ENCODE measurements around the gene SLC9A9. TPM values are rescaled to one million over a fixed set of nuclear protein-coding genes. Genes with fewer than 3 reads are reported as not detected.

Gene SLC9A9
- total and polyA plus RNA-seq, 10 donors = 10.8 to 58.2 (median 44.7) TPM

DNA sequence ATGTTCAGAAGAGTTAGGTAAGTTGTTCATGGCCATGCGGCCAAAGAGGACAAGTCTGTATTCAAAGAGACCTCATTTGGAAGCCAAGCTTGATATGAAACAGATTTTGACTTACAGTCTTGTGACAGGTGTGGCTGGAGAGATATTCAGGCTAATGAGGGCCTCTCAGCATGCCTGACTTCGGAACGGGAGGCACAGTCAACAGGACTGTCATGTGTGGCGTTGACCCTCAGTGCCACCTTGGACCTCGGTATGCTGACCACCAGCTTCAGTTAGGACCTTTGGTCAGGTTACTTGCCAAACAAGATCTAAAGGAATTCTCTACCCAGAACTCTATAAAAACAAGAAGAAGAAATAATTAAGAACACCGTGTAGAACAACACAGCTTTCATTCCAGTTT, 604.6 kb downstream of the SLC9A9 start:
- Histone ChIP-seq H3K9me3 (no peaks in the 10 kb centered on the region), H3K27me3 (replicated peaks in 1 of 7) (no peaks in the 10 kb centered on the region), H3K36me3 (no peaks in the 10 kb centered on the region), H3K27ac (no peak overlapping the region), H3K4me3 (no peak overlapping the region), H3K4me1 (no peaks in the 10 kb centered on the region)
- TF ChIP-seq POLR2AphosphoS5 (IDR thresholded peaks at IDR 0.05) (no peak), POLR2A (IDR thresholded peaks at IDR 0.05) (no peak)
- intact Hi-C loops (cut with DNase I; ENCODE audit: low total_unique reads) = no loop called here
- 94 to 97% (median 96%) methylated on average over 6 of the region's 6 CpGs for WGBS, 5 donors
- DNase-seq = no peak

DNA sequence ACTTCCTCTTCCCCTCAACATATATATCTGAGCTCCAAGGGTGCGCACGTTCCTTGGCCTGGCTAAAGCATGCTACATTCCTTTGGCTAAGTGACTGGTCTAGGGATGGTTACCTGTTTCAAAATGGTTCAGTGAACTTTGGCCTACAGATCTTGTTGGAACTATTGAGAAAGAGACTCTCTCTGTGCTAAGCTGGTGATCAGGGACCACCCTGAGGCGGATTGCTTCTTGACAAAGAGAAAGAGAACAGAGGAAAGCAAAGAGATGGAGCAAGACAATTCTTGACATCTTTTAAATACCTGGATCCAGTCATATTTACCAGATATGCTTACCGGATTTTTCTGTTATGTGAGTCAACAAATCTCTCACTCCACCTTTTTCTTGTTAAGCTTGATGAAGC, 605.6 kb downstream of the SLC9A9 start:
- DNase-seq = no peak
- intact Hi-C loops (cut with DNase I; ENCODE audit: low total_unique reads) = no loop called here
- TF ChIP-seq POLR2A (IDR thresholded peaks at IDR 0.05) (no peak), POLR2AphosphoS5 (IDR thresholded peaks at IDR 0.05) (no peak)
- TF ChIP-seq, protein P1, sequence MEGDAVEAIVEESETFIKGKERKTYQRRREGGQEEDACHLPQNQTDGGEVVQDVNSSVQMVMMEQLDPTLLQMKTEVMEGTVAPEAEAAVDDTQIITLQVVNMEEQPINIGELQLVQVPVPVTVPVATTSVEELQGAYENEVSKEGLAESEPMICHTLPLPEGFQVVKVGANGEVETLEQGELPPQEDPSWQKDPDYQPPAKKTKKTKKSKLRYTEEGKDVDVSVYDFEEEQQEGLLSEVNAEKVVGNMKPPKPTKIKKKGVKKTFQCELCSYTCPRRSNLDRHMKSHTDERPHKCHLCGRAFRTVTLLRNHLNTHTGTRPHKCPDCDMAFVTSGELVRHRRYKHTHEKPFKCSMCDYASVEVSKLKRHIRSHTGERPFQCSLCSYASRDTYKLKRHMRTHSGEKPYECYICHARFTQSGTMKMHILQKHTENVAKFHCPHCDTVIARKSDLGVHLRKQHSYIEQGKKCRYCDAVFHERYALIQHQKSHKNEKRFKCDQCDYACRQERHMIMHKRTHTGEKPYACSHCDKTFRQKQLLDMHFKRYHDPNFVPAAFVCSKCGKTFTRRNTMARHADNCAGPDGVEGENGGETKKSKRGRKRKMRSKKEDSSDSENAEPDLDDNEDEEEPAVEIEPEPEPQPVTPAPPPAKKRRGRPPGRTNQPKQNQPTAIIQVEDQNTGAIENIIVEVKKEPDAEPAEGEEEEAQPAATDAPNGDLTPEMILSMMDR (IDR thresholded peaks at IDR 0.05 in 8 of 11, conservative IDR thresholded peaks at IDR 0.05 in 3 of 11) = no peak
- WGBS, 5 donors = 71 to 86% (median 73%) methylated on average over 4 of the region's 4 CpGs
- no peaks in the 10 kb centered on the region for H3K9me3 ChIP-seq
- H3K27me3 ChIP-seq (replicated peaks in 1 of 7) = no peaks in the 10 kb centered on the region
- H3K27ac ChIP-seq = no peak overlapping the region
- H3K4me1 ChIP-seq = no peaks in the 10 kb centered on the region
- H3K4me3 ChIP-seq = no peak overlapping the region
- no peaks in the 10 kb centered on the region for H3K36me3 ChIP-seq

DNA sequence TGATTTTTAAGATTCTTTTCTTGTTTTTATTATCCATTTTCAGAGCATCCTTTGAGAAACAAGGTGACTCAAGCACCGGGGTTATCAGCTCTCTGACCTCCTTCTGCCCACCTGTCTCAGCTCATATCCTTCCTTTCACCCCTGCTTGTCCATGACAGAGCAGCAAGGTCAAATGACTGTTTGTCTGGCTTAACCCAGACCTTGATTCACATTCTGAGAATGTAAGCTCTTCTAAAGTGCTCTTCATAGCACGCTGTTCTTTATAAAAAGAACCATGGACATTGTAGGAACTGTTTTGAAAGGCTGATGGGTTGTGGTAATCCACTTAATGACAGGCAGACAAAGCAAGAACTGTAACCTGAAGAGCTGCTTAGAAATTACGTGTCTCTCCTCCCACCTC, 606.2 kb downstream of the SLC9A9 start:
- Histone ChIP-seq H3K4me1 (peaks cover 0 to 4% (median 0%) of the 10 kb centered on the region in 6 donors), H3K4me3 (no peak overlapping the region), H3K27me3 (replicated peaks in 1 of 7) (no peaks in the 10 kb centered on the region), H3K9me3 (no peaks in the 10 kb centered on the region), H3K27ac (no peak overlapping the region), H3K36me3 (no peaks in the 10 kb centered on the region)
- no peak for DNase-seq
- TF ChIP-seq, protein P1 (IDR thresholded peaks at IDR 0.05 in 8 of 11, conservative IDR thresholded peaks at IDR 0.05 in 3 of 11) = no peak
- TF ChIP-seq POLR2AphosphoS5 (IDR thresholded peaks at IDR 0.05) (no peak), POLR2A (IDR thresholded peaks at IDR 0.05) (no peak)
- WGBS, 5 donors = 57 to 81% (median 61%) methylated on average over 3 of the region's 3 CpGs
- intact Hi-C loops (cut with DNase I; ENCODE audit: low total_unique reads) = no loop called here

DNA sequence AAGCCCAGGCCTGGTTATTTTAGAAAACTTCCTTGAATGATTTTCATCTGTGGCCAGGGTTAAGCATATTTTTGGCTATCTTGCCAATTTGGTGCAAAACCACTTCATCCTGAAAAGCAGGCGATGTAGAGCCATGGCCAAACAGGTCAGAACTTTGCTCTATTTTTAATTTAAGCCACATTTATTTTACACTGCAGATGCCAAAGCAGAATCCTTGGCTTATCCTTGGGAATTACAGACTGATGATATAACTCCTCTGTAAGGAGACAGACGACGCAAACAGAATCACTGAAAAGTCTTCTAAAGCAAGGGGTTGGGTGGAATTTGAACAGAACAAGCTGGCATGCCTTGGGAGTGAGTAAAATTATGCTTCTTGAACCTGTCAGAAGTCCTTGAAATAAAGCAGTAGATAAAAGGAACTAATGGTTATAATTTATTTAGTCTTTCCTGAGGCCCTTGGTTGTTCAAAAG, 606.8 kb downstream of the SLC9A9 start:
- 78 to 93% (median 88%) methylated on average over 3 of the region's 3 CpGs for WGBS, 5 donors
- DNase-seq = no peak
- intact Hi-C loops (cut with DNase I; ENCODE audit: low total_unique reads) = no loop called here
- H3K9me3 ChIP-seq = no peaks in the 10 kb centered on the region
- no peaks in the 10 kb centered on the region for H3K27me3 ChIP-seq (replicated peaks in 1 of 7)
- TF ChIP-seq POLR2AphosphoS5 (IDR thresholded peaks at IDR 0.05) = no peak
- TF ChIP-seq, protein P1 (IDR thresholded peaks at IDR 0.05 in 8 of 11, conservative IDR thresholded peaks at IDR 0.05 in 3 of 11) = no peak
- TF ChIP-seq POLR2A (IDR thresholded peaks at IDR 0.05) = no peak
- peaks cover 0 to 4% (median 0%) of the 10 kb centered on the region in 6 donors for H3K4me1 ChIP-seq
- no peak overlapping the region for H3K4me3 ChIP-seq
- no peak overlapping the region for H3K27ac ChIP-seq
- H3K36me3 ChIP-seq = no peaks in the 10 kb centered on the region

DNA sequence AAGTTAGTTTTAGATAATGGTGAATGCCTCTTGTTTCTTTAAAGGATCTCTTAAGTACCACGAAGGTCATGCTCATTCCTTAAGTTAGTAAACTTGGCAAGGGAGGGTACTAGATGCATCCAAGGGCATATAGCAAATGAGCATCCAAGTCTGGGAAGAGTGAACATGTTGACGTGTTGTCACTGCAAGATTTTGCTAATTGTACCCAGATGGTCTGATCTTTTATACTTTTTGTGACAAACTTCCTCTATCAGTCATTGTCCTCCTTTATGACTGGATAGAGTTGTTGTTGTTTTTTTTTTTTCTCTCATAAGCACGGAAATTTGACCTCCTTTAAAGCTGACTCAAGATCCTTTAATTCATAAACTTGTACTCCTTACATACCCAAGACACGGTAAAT, 607.4 kb downstream of the SLC9A9 start:
- H3K27me3 ChIP-seq (replicated peaks in 1 of 7) = no peaks in the 10 kb centered on the region
- no peaks in the 10 kb centered on the region for H3K36me3 ChIP-seq
- intact Hi-C loops (cut with DNase I; ENCODE audit: low total_unique reads) = no loop called here
- H3K9me3 ChIP-seq = no peaks in the 10 kb centered on the region
- no peak overlapping the region for H3K27ac ChIP-seq
- no peak for DNase-seq
- 70 to 82% (median 79%) methylated on average over 4 of the region's 4 CpGs for WGBS, 5 donors
- H3K4me3 ChIP-seq = no peak overlapping the region
- TF ChIP-seq, protein P1 (IDR thresholded peaks at IDR 0.05 in 8 of 11, conservative IDR thresholded peaks at IDR 0.05 in 3 of 11) = no peak
- peaks cover 0 to 6% (median 0%) of the 10 kb centered on the region in 6 donors for H3K4me1 ChIP-seq
